GM12878 (cell line): Measurements from ENCODE around the gene CCDC70. TPM values are rescaled to one million over a fixed set of nuclear protein-coding genes. Genes with fewer than 3 reads are reported as not detected.

Source experiments
- ATAC-seq: fragments of 200-7000 bp; cut with Tn5 transposase; 3 replicates; pipeline ENCODE4 v1.9.1; 2020; ENCODE audit warnings: mild to moderate bottlenecking, moderate library complexity
- BruUV-seq: library from RNA; stranded (reverse); fragments of 400-500 nt; replicated peaks from 2 replicates; lab custom pipeline; 2021; lab: Mats Ljungman, UMichigan
- CTCF ChIA-PET: fragments of 300-600 bp; sonication (Branson Sonifier 250); formaldehyde crosslinking; extraction: SDS; loops from one replicate; lab custom pipeline; 2021; ENCODE audit warnings: inconsistent platforms; lab: Yijun Ruan, JAX
- POLR2A ChIA-PET: fragments of 350-600 bp; formaldehyde crosslinking; extraction: SDS; loops from one replicate; lab custom pipeline; 2021; ENCODE audit warnings: inconsistent platforms; lab: Charles Lee
- RAD21 ChIA-PET: fragments of 300-600 bp; sonication (Branson Sonifier 250); formaldehyde crosslinking; loops from one replicate; lab custom pipeline; 2023; ENCODE audit warnings: antibody characterized with exemption; ENCODE audit not compliant: unreplicated experiment; lab: Charles Lee
- SMC1A ChIA-PET: fragments of 300-600 bp; sonication (Branson Sonifier 250); formaldehyde crosslinking; loops from one replicate; lab custom pipeline; 2023; ENCODE audit not compliant: unreplicated experiment, uncharacterized antibody; lab: Charles Lee
- DNase-seq: peaks from one replicate; pipeline ENCODE4 v3.0.0-alpha.2; 2011; ENCODE audit warnings: low read depth, low spot score
- FAIRE-seq: peaks from 3 replicates; lab custom pipeline; 2011; peaks lifted over from hg19 to GRCh38; lab: Jason Lieb, UNC
- H2AFZ ChIP-seq: 2 replicates; pipeline ENCODE4 v1.6.0; 2011; ENCODE audit warnings: low read depth, low read length, control low read depth; ENCODE audit not compliant: control insufficient read depth
- H3K27ac ChIP-seq: 2 replicates; pipeline ENCODE4 v1.5.1; 2011; ENCODE audit warnings: control low read depth; ENCODE audit not compliant: control insufficient read depth, insufficient read depth
- H3K27me3 ChIP-seq, 2 experiments: replicated peaks in 1 of 2; 2 replicates each; pipeline versions ENCODE4 v1.6.0 to v1.6.1; 2011; ENCODE audit warnings: low read length in 1 of 2; ENCODE audit not compliant: control insufficient read depth in 2 of 2, insufficient read depth in 2 of 2
- H3K36me3 ChIP-seq, 2 experiments: 2 replicates each; pipeline ENCODE4 v1.5.1; 2011; ENCODE audit warnings: low read length in 1 of 2; ENCODE audit not compliant: control insufficient read depth in 2 of 2, insufficient read depth in 2 of 2
- H3K4me1 ChIP-seq: 2 replicates; pipeline ENCODE4 v1.6.1; 2011; ENCODE audit warnings: mild to moderate bottlenecking, low read length, moderate library complexity, mixed read lengths; ENCODE audit not compliant: control insufficient read depth, insufficient read depth
- H3K4me2 ChIP-seq: 2 replicates; pipeline ENCODE4 v1.6.0; 2011; ENCODE audit warnings: control low read depth; ENCODE audit not compliant: control insufficient read depth, insufficient read depth
- H3K4me3 ChIP-seq: fragments of 200-600 bp; sonication (generic); 2 replicates; pipeline ENCODE4 v1.5.1; 2016
- H3K79me2 ChIP-seq: 2 replicates; pipeline ENCODE4 v1.6.0; 2011; ENCODE audit warnings: low read length; ENCODE audit not compliant: control insufficient read depth, insufficient read depth
- H3K9ac ChIP-seq: 2 replicates; pipeline ENCODE4 v1.8.0; 2011; ENCODE audit warnings: low read length, control low read depth, mixed read lengths; ENCODE audit not compliant: control insufficient read depth, insufficient read depth
- H3K9me3 ChIP-seq: replicated peaks from 3 replicates; pipeline ENCODE4 v1.5.1; 2011; ENCODE audit warnings: mild to moderate bottlenecking, low read length; ENCODE audit not compliant: control insufficient read depth, insufficient read depth
- H4K20me1 ChIP-seq: 2 replicates; pipeline ENCODE4 v1.6.0; 2011; ENCODE audit not compliant: control insufficient read depth, insufficient read depth
- BCL3 ChIP-seq: IDR thresholded peaks from 2 replicates; pipeline ENCODE4 v1.6.1; 2011; ENCODE audit warnings: borderline replicate concordance, low read depth, mild to moderate bottlenecking, moderate library complexity, low read length; ENCODE audit not compliant: insufficient read depth, poor library complexity, severe bottlenecking
- CBX3 ChIP-seq: fragments of 200-600 bp; sonication (generic); IDR thresholded peaks from 2 replicates; pipeline ENCODE4 v1.6.1; 2016; ENCODE audit warnings: low read depth, borderline replicate concordance
- CHD1 ChIP-seq: IDR thresholded peaks from 2 replicates; pipeline ENCODE4 v1.6.1; 2012; ENCODE audit warnings: low read depth, low read length, improper control_type of control experiment
- CREM ChIP-seq: IDR thresholded peaks from 2 replicates; pipeline ENCODE4 v1.6.1; 2014; ENCODE audit warnings: antibody characterized with exemption, low read depth
- E4F1 ChIP-seq: fragments of 450-650 bp; IDR thresholded peaks from 2 replicates; pipeline ENCODE4 v1.6.1; 2018; ENCODE audit warnings: borderline replicate concordance, mild to moderate bottlenecking; ENCODE audit not compliant: partially characterized antibody
- ETV6 ChIP-seq, 2 experiments: fragments of 450-650 bp in 1 of 2; IDR thresholded peaks in 1 of 2; conservative IDR thresholded peaks in 1 of 2; 2 replicates each; pipeline ENCODE4 v1.6.1; 2014; ENCODE audit warnings: antibody characterized with exemption in 1 of 2, borderline replicate concordance in 1 of 2, low read depth in 1 of 2, mild to moderate bottlenecking in 1 of 2, moderate library complexity in 1 of 2
- FOXM1 ChIP-seq: IDR thresholded peaks from 2 replicates; pipeline ENCODE4 v1.6.1; 2012; ENCODE audit warnings: low read depth, mild to moderate bottlenecking, inconsistent platforms, low read length, moderate library complexity
- GATAD2B ChIP-seq: fragments of 450-650 bp; conservative IDR thresholded peaks from 2 replicates; pipeline ENCODE4 v1.6.1; 2017; ENCODE audit warnings: low read depth, mild to moderate bottlenecking, moderate library complexity
- MXI1 ChIP-seq: fragments of 150-350 bp; IDR thresholded peaks from 2 replicates; pipeline ENCODE4 v1.6.1; 2011; ENCODE audit warnings: low read depth, mild to moderate bottlenecking, inconsistent platforms, low read length, improper control_type of control experiment
- MYC ChIP-seq: IDR thresholded peaks from 2 replicates; pipeline ENCODE4 v1.6.1; 2011; ENCODE audit warnings: mild to moderate bottlenecking, low read length, moderate library complexity, inconsistent platforms; ENCODE audit not compliant: insufficient read depth, insufficient replicate concordance, insufficient read length, severe bottlenecking
- NBN ChIP-seq: fragments of 450-650 bp; IDR thresholded peaks from 2 replicates; pipeline ENCODE4 v1.6.1; 2016
- PRDM15 ChIP-seq: fragments of 450-650 bp; formaldehyde crosslinking; IDR thresholded peaks from 2 replicates; pipeline ENCODE4 v1.4.0; 2020; ENCODE audit warnings: mild to moderate bottlenecking, moderate library complexity
- RFX5 ChIP-seq: IDR thresholded peaks from 2 replicates; pipeline ENCODE4 v1.6.1; 2011; ENCODE audit warnings: low read depth, low read length, improper control_type of control experiment
- STAT1 ChIP-seq: fragments of 450-650 bp; conservative IDR thresholded peaks from 2 replicates; pipeline ENCODE4 v1.6.1; 2014; ENCODE audit warnings: antibody characterized with exemption, mild to moderate bottlenecking
- ZNF24 ChIP-seq: fragments of 450-650 bp; IDR thresholded peaks from 2 replicates; pipeline ENCODE4 v1.6.1; 2017; ENCODE audit warnings: antibody characterized with exemption, mild to moderate bottlenecking
- WGBS: methylation state at CpG from one replicate; pipeline ENCODE4 v1.1.6; 2016; ENCODE audit warnings: low lambda C conversion rate; ENCODE audit not compliant: insufficient replicate concordance, insufficient coverage; ENCODE audit errors: missing lambda C conversion rate; 5-methylcytosine and 5-hydroxymethylcytosine counted together
- in situ Hi-C: fragments of 300-500 bp; cut with MboI; formaldehyde crosslinking; loops from 9 replicates; pipeline ENCODE4 v1.14.3; 2018; ENCODE audit warnings: mixed read lengths
- intact Hi-C: fragments of 100-400 bp; cut with micrococcal nuclease; formaldehyde crosslinking; loops from one replicate; pipeline ENCODE4 v1.14.2; 2022; ENCODE audit not compliant: unreplicated experiment
- polyA plus RNA-seq, 11 experiments: library from polyadenylated mRNA; depleted of rRNA in 4 of 11; unstranded in 6 of 11; stranded (reverse) in 5 of 11; fragments of >200 nt; fragmentation: Nextera tagmentation in 4 of 11; fragmentation: Illumina TruSeq in 1 of 11; extraction: Ambion mirVana in 4 of 11; extraction: Trizol in 1 of 11; gene quantifications; 1 replicate in 1 of 11; 2 replicates in 10 of 11; pipeline versions ENCODE4 v1.2.1 to v1.2.3, GENCODE V29; 2011 to 2016; ENCODE audit warnings: inconsistent platforms in 2 of 11, missing spikeins in 2 of 11, low read depth in 1 of 11
- total RNA-seq, 4 experiments: library from RNA; depleted of rRNA in 3 of 4; stranded (reverse); fragments of >200 nt in 3 of 4; fragmentation: Illumina TruSeq in 1 of 4; extraction: Trizol in 1 of 4; gene quantifications; 2 replicates each; pipeline versions ENCODE4 v1.2.1 to v1.2.3, GENCODE V29; 2013 to 2021

CCDC70 gene
- total and polyA plus RNA-seq, 10 of the 15 experiments (the other 5 are each of a cell fraction or from before 2014, with no cell fraction given) = not detected

- Histone ChIP-seq H4K20me1 (no peaks in the 10 kb centered on the region), H3K4me1 (no peaks in the 10 kb centered on the region), H3K4me2 (no peak overlapping the region), H3K79me2 (no peaks in the 10 kb centered on the region), H3K27me3 (peaks cover 0 to 2% of the 10 kb centered on the region in 2 experiments; a peak in 1 of 4 replicates), H3K9ac (no peak overlapping the region), H3K36me3 (no peaks in the 10 kb centered on the region), H3K27ac (no peak overlapping the region), H3K9me3 (no peaks in the 10 kb centered on the region), H3K4me3 (no peak overlapping the region), H2AFZ (no peak overlapping the region)
- ChIA-PET POLR2A (interaction anchor here (0.6 kb wide), 1 partner anchor 39 kb away, joined by 3 read pairs; no protein-coding TSS in a partner anchor), RAD21 (no interaction called here), CTCF (interaction anchor here (1.0 to 1.4 kb wide), 2 partner anchors 11 to 21 kb away, joined by 3 to 4 read pairs; partner anchors contain the start of gene TMEM272), SMC1A (interaction anchor here (1.9 kb wide), 1 partner anchor 41 kb away, joined by 5 read pairs; no protein-coding TSS in a partner anchor)
- WGBS = 47% methylated on average over 1 of the region's 1 CpG
- intact Hi-C loops (no loop called here), in situ Hi-C loops (no loop called here)
- FAIRE-seq = no peak
- ATAC-seq = no peak
- no peak for DNase-seq
- BruUV-seq = no TSS peak
- TF ChIP-seq MYC = no peak
- TF ChIP-seq BCL3 = no peak
- TF ChIP-seq E4F1 = no peak
- TF ChIP-seq ETV6 (conservative IDR thresholded peaks at IDR 0.05 in 1 of 2, IDR thresholded peaks at IDR 0.05 in 1 of 2; ENCODE audit: borderline replicate concordance in 1 of 2, low read depth in 1 of 2) = no peak
- no peak for TF ChIP-seq CBX3
- TF ChIP-seq ZNF24 = no peak
- no peak for TF ChIP-seq CREM
- no peak for TF ChIP-seq GATAD2B
- TF ChIP-seq FOXM1 = no peak
- no peak for TF ChIP-seq MXI1
- no peak for TF ChIP-seq CHD1
- no peak for TF ChIP-seq RFX5
- TF ChIP-seq PRDM15 (CRISPR knock-in tag) = no peak
- no peak for TF ChIP-seq NBN
- no peak for TF ChIP-seq STAT1
These were observed 5.6 kb upstream of the CCDC70 start for GRCh38 chr13:51856027-51856736.
